BE2C (cell line): Measurements from ENCODE around the gene MEOX2.

Experiments used
- DNase-seq: peaks from one replicate; pipeline ENCODE4 v3.0.0-alpha.2; 2020
- H3K27me3 ChIP-seq: fragments of 250-450 bp; sonication (Bioruptor Pico); 2 replicates; pipeline ENCODE4 v1.5.1; 2020; ENCODE audit warnings: mild to moderate bottlenecking
- H3K36me3 ChIP-seq: fragments of 250-450 bp; sonication (Bioruptor Pico); 2 replicates; pipeline ENCODE4 v1.5.1; 2020; ENCODE audit warnings: mild to moderate bottlenecking
- H3K4me1 ChIP-seq: fragments of 250-450 bp; sonication (Bioruptor Pico); 2 replicates; pipeline ENCODE4 v1.5.1; 2020
- H3K4me3 ChIP-seq: 2 replicates; pipeline ENCODE4 v1.5.1; 2011; ENCODE audit warnings: low read depth, low read length
- H3K9me3 ChIP-seq: fragments of 250-450 bp; sonication (Bioruptor Pico); 2 replicates; pipeline ENCODE4 v1.5.1; 2020
- TF ChIP-seq, protein P1 (sequence below): IDR thresholded peaks from 2 replicates; pipeline ENCODE4 v1.5.1; 2012; ENCODE audit warnings: mild to moderate bottlenecking, low read depth, low read length

Gene MEOX2

DNA sequence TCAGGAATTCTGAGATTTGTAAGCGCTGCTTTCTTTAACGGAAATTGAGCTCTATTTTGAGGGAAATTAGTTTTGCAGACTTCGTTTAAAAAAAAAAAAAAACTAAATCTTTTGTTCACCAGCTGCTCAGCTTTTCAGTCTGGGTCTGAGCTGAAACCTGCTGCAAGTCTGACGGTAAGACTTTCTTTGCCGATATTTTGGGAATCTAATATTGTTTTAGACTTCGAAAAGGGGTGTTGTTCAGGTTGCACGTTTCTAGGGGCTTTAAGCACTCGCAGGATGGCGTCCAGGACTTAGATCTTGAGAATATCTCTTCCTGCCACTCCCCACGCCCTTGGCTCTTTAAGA, 1.8 kb upstream of the MEOX2 start:
- H3K4me3 ChIP-seq, result no peak overlapping the region
- DNase-seq, result no peak
- H3K27me3 ChIP-seq, result peaks cover 70% of the 10 kb centered on the region
- H3K4me1 ChIP-seq, result no peaks in the 10 kb centered on the region
- TF ChIP-seq, protein P1, sequence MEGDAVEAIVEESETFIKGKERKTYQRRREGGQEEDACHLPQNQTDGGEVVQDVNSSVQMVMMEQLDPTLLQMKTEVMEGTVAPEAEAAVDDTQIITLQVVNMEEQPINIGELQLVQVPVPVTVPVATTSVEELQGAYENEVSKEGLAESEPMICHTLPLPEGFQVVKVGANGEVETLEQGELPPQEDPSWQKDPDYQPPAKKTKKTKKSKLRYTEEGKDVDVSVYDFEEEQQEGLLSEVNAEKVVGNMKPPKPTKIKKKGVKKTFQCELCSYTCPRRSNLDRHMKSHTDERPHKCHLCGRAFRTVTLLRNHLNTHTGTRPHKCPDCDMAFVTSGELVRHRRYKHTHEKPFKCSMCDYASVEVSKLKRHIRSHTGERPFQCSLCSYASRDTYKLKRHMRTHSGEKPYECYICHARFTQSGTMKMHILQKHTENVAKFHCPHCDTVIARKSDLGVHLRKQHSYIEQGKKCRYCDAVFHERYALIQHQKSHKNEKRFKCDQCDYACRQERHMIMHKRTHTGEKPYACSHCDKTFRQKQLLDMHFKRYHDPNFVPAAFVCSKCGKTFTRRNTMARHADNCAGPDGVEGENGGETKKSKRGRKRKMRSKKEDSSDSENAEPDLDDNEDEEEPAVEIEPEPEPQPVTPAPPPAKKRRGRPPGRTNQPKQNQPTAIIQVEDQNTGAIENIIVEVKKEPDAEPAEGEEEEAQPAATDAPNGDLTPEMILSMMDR, result no peak
- no peaks in the 10 kb centered on the region for H3K36me3 ChIP-seq
- no peaks in the 10 kb centered on the region for H3K9me3 ChIP-seq

- Histone ChIP-seq H3K9me3 (no peaks in the 10 kb centered on the region), H3K27me3 (peaks cover 75% of the 10 kb centered on the region), H3K4me3 (no peak overlapping the region), H3K36me3 (no peaks in the 10 kb centered on the region), H3K4me1 (no peaks in the 10 kb centered on the region)
- TF ChIP-seq, protein P1, result no peak
- DNase-seq, result no peak
These were observed 1.2 kb upstream of the MEOX2 start for GRCh38 chr7:15687546-15688278.

- Histone ChIP-seq H3K27me3 (peaks cover 80% of the 10 kb centered on the region), H3K9me3 (no peaks in the 10 kb centered on the region), H3K4me3 (no peak overlapping the region), H3K4me1 (no peaks in the 10 kb centered on the region), H3K36me3 (no peaks in the 10 kb centered on the region)
- DNase-seq, result no peak
- TF ChIP-seq, protein P1, result no peak
These were observed 568 bp upstream of the MEOX2 start for GRCh38 chr7:15686957-15687545.

DNA sequence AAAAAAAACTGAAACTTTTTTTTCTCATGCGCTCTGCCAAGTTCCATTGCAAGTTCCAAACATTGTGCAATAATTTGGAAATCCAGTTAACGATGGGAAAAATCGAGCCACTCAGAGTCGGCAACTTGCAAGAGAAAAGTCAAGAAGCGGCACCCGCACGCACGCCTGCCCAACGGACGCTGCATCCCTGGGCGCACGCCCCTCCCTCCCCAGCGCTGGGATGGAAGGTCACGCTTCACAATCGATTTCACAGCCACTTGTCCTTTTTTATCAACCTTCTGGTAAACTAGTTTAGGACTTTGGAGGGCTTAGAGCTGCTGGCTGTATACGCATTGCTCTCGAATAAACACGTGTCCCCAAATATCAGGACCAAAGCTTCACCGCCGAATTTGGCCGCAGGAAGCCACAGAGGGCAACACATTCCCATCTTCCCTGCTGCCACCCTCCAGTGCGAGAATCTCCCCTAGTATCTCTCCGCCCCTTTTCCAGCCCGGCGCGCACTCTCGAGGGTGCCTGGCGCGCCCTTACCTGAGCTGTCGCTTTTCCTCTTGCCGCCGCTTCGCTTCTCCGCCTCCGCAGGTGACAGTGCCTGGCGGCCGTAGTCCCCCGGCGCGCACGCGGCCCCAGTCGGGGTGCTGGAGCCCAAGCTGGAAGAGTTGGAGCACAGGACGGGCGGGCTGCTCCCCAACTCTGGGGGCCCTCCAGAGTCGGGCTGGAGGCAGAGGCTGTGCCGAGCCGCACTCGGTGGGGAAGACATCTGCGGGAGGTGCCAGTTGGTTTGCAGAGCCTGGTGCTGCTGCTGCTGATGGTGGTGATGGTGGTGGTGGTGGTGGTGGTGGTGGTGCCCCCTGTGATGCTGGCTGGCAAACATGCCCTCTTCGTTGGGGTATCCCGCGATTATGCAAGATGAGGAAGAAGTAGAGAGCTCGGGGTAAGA, 857 bp downstream of the MEOX2 start:
- Histone ChIP-seq H3K36me3 (no peaks in the 10 kb centered on the region), H3K4me1 (no peaks in the 10 kb centered on the region), H3K9me3 (no peaks in the 10 kb centered on the region), H3K27me3 (peaks cover 87% of the 10 kb centered on the region), H3K4me3 (no peak overlapping the region)
- no peak for DNase-seq
- TF ChIP-seq, protein P1, result no peak

- H3K27me3 ChIP-seq, result peaks cover 84% of the 10 kb centered on the region
- H3K4me1 ChIP-seq, result no peaks in the 10 kb centered on the region
- H3K36me3 ChIP-seq, result no peaks in the 10 kb centered on the region
- no peak overlapping the region for H3K4me3 ChIP-seq
- no peaks in the 10 kb centered on the region for H3K9me3 ChIP-seq
- TF ChIP-seq, protein P1, result no peak
- DNase-seq, result no peak
These were observed 1.6 kb downstream of the MEOX2 start for GRCh38 chr7:15684871-15685270.
